ENCODE results near the gene COL1A2.

The COL1A2 gene

GRCh38 chr7:94394437-94395140 is at the start of gene COL1A2:
Gene COL1A2, plus strand, starts transcription at chr7:94394895. Its CDS starts 137 bp downstream, at chr7:94395032.
- no peak for DNase-seq

GRCh38 chr7:94345907-94346306 is 48.8 kb upstream of the COL1A2 start:
- DNase-seq, result no peak

GRCh38 chr7:94348142-94348541 is 46.6 kb upstream of the COL1A2 start:
- DNase-seq, result no peak

GRCh38 chr7:94350734-94351133 is 44.0 kb upstream of the COL1A2 start:
- no peak for DNase-seq

- DNase-seq, result no peak
Observed at GRCh38 chr7:94351703-94352102, 43.0 kb upstream of the COL1A2 start.

- no peak for DNase-seq
Observed at GRCh38 chr7:94352887-94353286, 41.8 kb upstream of the COL1A2 start.

GRCh38 chr7:94354953-94355352 is 39.7 kb upstream of the COL1A2 start:
- no peak for DNase-seq

GRCh38 chr7:94355454-94355853 is 39.2 kb upstream of the COL1A2 start:
- DNase-seq, result no peak

- no peak for DNase-seq
Observed at GRCh38 chr7:94357076-94357475, 37.6 kb upstream of the COL1A2 start.

- no peak for DNase-seq
Observed at GRCh38 chr7:94360926-94361325, 33.8 kb upstream of the COL1A2 start.

GRCh38 chr7:94362276-94362675 is 32.4 kb upstream of the COL1A2 start:
- DNase-seq, result no peak

- DNase-seq, result no peak
Observed at GRCh38 chr7:94364816-94365215, 29.9 kb upstream of the COL1A2 start.

- no peak for DNase-seq
Observed at GRCh38 chr7:94366163-94366562, 28.5 kb upstream of the COL1A2 start.

- no peak for DNase-seq
Observed at GRCh38 chr7:94366832-94367231, 27.9 kb upstream of the COL1A2 start.

- no peak for DNase-seq
Observed at GRCh38 chr7:94367949-94368348, 26.7 kb upstream of the COL1A2 start.

- no peak for DNase-seq
Observed at GRCh38 chr7:94368371-94368791, 26.3 kb upstream of the COL1A2 start.

- peak in 3 of 51 donors; percentile 2 to 24 (median 15) for DNase-seq
Observed at GRCh38 chr7:94374231-94374630, 20.5 kb upstream of the COL1A2 start.

- DNase-seq, result no peak
Observed at GRCh38 chr7:94374721-94375566, 19.8 kb upstream of the COL1A2 start.

GRCh38 chr7:94375691-94376090 is 19.0 kb upstream of the COL1A2 start:
- no peak for DNase-seq

GRCh38 chr7:94376281-94376680 is 18.4 kb upstream of the COL1A2 start:
- DNase-seq, result no peak

GRCh38 chr7:94378356-94378755 is 16.3 kb upstream of the COL1A2 start:
- DNase-seq, result no peak

GRCh38 chr7:94380264-94380663 is 14.4 kb upstream of the COL1A2 start:
- no peak for DNase-seq

- DNase-seq, result no peak
Observed at GRCh38 chr7:94382132-94382531, 12.6 kb upstream of the COL1A2 start.
